SK-N-SH (cell line): Measurements from ENCODE around the gene DNAH1. TPM values are rescaled to one million over a fixed set of nuclear protein-coding genes. Genes with fewer than 3 reads are reported as not detected.

Experiments
- CTCF ChIA-PET: fragments of 300-600, 350-600 bp; formaldehyde crosslinking; extraction: SDS; loops from one replicate; lab custom pipeline; 2021; lab: Yijun Ruan, JAX
- POLR2A ChIA-PET: fragments of 350-600 bp; sonication (Branson Sonifier 250); formaldehyde crosslinking; extraction: SDS; loops from one replicate; lab custom pipeline; 2020; ENCODE audit warnings: antibody characterized with exemption, inconsistent platforms; lab: Yijun Ruan, JAX
- DNase-seq: peaks from one replicate; pipeline ENCODE4 v3.0.0; 2012
- H2AFZ ChIP-seq: fragments of 200-600 bp; sonication (generic); 2 replicates; pipeline ENCODE4 v1.8.1; 2016; ENCODE audit warnings: antibody characterized with exemption, mild to moderate bottlenecking, low read depth
- H3F3A ChIP-seq: fragments of 200-600 bp; sonication (generic); replicated peaks from 2 replicates; pipeline ENCODE3; 2016; ENCODE audit warnings: antibody characterized with exemption, mild to moderate bottlenecking; ENCODE audit not compliant: insufficient read depth
- H3K27ac ChIP-seq, 2 experiments: fragments of 200-500 bp in 1 of 2; fragments of 200-600 bp in 1 of 2; sonication (Bioruptor generic) in 1 of 2; sonication (generic), shearing (Covaris generic) in 1 of 2; 2 replicates each; pipeline versions ENCODE4 v1.5.1 to v1.6.1; 2014 to 2016; ENCODE audit warnings: low read depth in 2 of 2, inconsistent platforms in 1 of 2, low read length in 1 of 2, mild to moderate bottlenecking in 1 of 2, mixed read lengths in 1 of 2
- H3K27me3 ChIP-seq: fragments of 200-600 bp; sonication (generic), shearing (Covaris generic); 2 replicates; pipeline ENCODE4 v1.6.1; 2016; ENCODE audit warnings: mixed run types; ENCODE audit not compliant: insufficient read depth
- H3K36me3 ChIP-seq, 2 experiments: fragments of 200-500 bp in 1 of 2; fragments of 200-600 bp in 1 of 2; sonication (Bioruptor generic) in 1 of 2; sonication (generic) in 1 of 2; replicated peaks in 1 of 2; 2 replicates each; pipeline versions ENCODE3 to v1.5.1; 2014 to 2016; ENCODE audit warnings: low read length in 1 of 2, mild to moderate bottlenecking in 1 of 2; ENCODE audit not compliant: insufficient read depth in 2 of 2, control insufficient read depth in 1 of 2
- H3K4me1 ChIP-seq, 2 experiments: fragments of 200-500 bp in 1 of 2; fragments of 200-600 bp in 1 of 2; sonication (Bioruptor generic) in 1 of 2; sonication (generic), shearing (Covaris generic) in 1 of 2; 2 replicates each; pipeline versions ENCODE4 v1.5.1 to v1.6.1; 2014 to 2016; ENCODE audit warnings: low read depth in 1 of 2, low read length in 1 of 2, mixed run types in 1 of 2; ENCODE audit not compliant: insufficient read depth in 2 of 2, control insufficient read depth in 1 of 2
- H3K4me2 ChIP-seq: fragments of 200-600 bp; sonication (generic), shearing (Covaris generic); 2 replicates; pipeline ENCODE4 v1.6.1; 2017; ENCODE audit warnings: mixed run types
- H3K4me3 ChIP-seq, 2 experiments: fragments of 200-500 bp in 1 of 2; fragments of 200-600 bp in 1 of 2; sonication (Bioruptor generic) in 1 of 2; sonication (generic), shearing (Covaris generic) in 1 of 2; 2 replicates each; pipeline versions ENCODE4 v1.5.1 to v1.8.1; 2014 to 2016; ENCODE audit warnings: low read depth in 2 of 2, inconsistent platforms in 1 of 2, low read length in 1 of 2, mild to moderate bottlenecking in 1 of 2, mixed read lengths in 1 of 2, moderate library complexity in 1 of 2
- H3K79me2 ChIP-seq: fragments of 200-600 bp; sonication (generic); 2 replicates; pipeline ENCODE4 v1.8.1; 2017; ENCODE audit warnings: mild to moderate bottlenecking; ENCODE audit not compliant: insufficient read depth
- H3K9ac ChIP-seq: fragments of 200-600 bp; sonication (generic); 2 replicates; pipeline ENCODE4 v1.6.1; 2017; ENCODE audit warnings: mixed run types
- H3K9me2 ChIP-seq: fragments of 200-600 bp; sonication (generic); 2 replicates; pipeline ENCODE4 v1.6.1; 2017; ENCODE audit warnings: mixed run types
- H3K9me3 ChIP-seq: fragments of 200-600 bp; sonication (generic); 2 replicates; pipeline ENCODE4 v1.6.1; 2017; ENCODE audit warnings: mixed run types, mild to moderate bottlenecking, moderate library complexity
- H4K20me1 ChIP-seq: fragments of 200-600 bp; sonication (generic); 2 replicates; pipeline ENCODE4 v1.6.1; 2017; ENCODE audit warnings: mild to moderate bottlenecking, mixed run types; ENCODE audit not compliant: insufficient read depth
- CHD2 ChIP-seq: fragments of 150-350 bp; IDR thresholded peaks from 2 replicates; pipeline ENCODE4 v1.6.1; 2018; ENCODE audit warnings: low read length; ENCODE audit not compliant: partially characterized antibody
- FOSL2 ChIP-seq: IDR thresholded peaks from 2 replicates; pipeline ENCODE4 v1.4.0; 2012; ENCODE audit warnings: low read depth, mild to moderate bottlenecking, moderate library complexity, borderline replicate concordance
- FOXJ3 ChIP-seq: sonication (generic); formaldehyde crosslinking; IDR thresholded peaks from 2 replicates; pipeline ENCODE4 v1.5.1; 2020; ENCODE audit warnings: mild to moderate bottlenecking, missing genetic modification reagents
- FOXM1 ChIP-seq: IDR thresholded peaks from 2 replicates; pipeline ENCODE4 v1.4.0; 2012; ENCODE audit warnings: low read depth, mild to moderate bottlenecking
- GABPA ChIP-seq: IDR thresholded peaks from 2 replicates; pipeline ENCODE4 v1.4.0; 2012; ENCODE audit warnings: low read depth, mild to moderate bottlenecking
- IRF3 ChIP-seq: fragments of 150-350 bp; IDR thresholded peaks from 2 replicates; pipeline ENCODE4 v1.6.1; 2016; ENCODE audit warnings: mild to moderate bottlenecking, low read depth, low read length
- JUND ChIP-seq: IDR thresholded peaks from 2 replicates; pipeline ENCODE4 v1.4.0; 2012
- MEF2A ChIP-seq: IDR thresholded peaks from 2 replicates; pipeline ENCODE4 v1.4.0; 2012; ENCODE audit warnings: low read depth, borderline replicate concordance
- NFIC ChIP-seq: IDR thresholded peaks from 2 replicates; pipeline ENCODE4 v1.4.0; 2012; ENCODE audit warnings: borderline replicate concordance
- POLR2AphosphoS5 ChIP-seq: IDR thresholded peaks from 2 replicates; pipeline ENCODE4 v1.6.1; 2012; ENCODE audit warnings: low read depth, low read length
- RAD21 ChIP-seq: IDR thresholded peaks from 2 replicates; pipeline ENCODE4 v1.6.1; 2012; ENCODE audit warnings: mild to moderate bottlenecking, low read length
- RCOR1 ChIP-seq: fragments of 150-350 bp; IDR thresholded peaks from 2 replicates; pipeline ENCODE4 v1.6.1; 2017; ENCODE audit warnings: antibody characterized with exemption, low read length
- RXRA ChIP-seq: IDR thresholded peaks from 2 replicates; pipeline ENCODE4 v1.4.0; 2012; ENCODE audit warnings: low read depth, mild to moderate bottlenecking, borderline replicate concordance
- SIN3A ChIP-seq: IDR thresholded peaks from 2 replicates; pipeline ENCODE4 v1.6.1; 2012; ENCODE audit warnings: low read depth, mild to moderate bottlenecking, low read length, moderate library complexity, borderline replicate concordance
- TAF1 ChIP-seq: IDR thresholded peaks from 2 replicates; pipeline ENCODE4 v1.6.1; 2012; ENCODE audit warnings: low read depth, mild to moderate bottlenecking, low read length, moderate library complexity, borderline replicate concordance
- TEAD4 ChIP-seq: IDR thresholded peaks from 2 replicates; pipeline ENCODE4 v1.4.0; 2012; ENCODE audit warnings: mild to moderate bottlenecking, borderline replicate concordance; ENCODE audit not compliant: insufficient read depth
- WGBS: methylation state at CpG from one replicate; pipeline ENCODE4 v1.1.6; 2017; ENCODE audit warnings: low lambda C conversion rate; 5-methylcytosine and 5-hydroxymethylcytosine counted together
- polyA plus RNA-seq, 3 experiments: library from polyadenylated mRNA; depleted of rRNA; stranded (reverse); fragments of >200 nt; gene quantifications; 2 replicates each; pipeline ENCODE4 v1.2.3, GENCODE V29; 2012
- TF ChIP-seq, protein P1 (sequence below): IDR thresholded peaks from 2 replicates; pipeline ENCODE4 v1.4.0; 2012; ENCODE audit warnings: low read depth, borderline replicate concordance
- TF ChIP-seq, protein P2 (sequence below): fragments of 150-350 bp; IDR thresholded peaks from 2 replicates; pipeline ENCODE4 v1.6.1; 2017; ENCODE audit warnings: antibody characterized with exemption, low read length, low read depth, borderline replicate concordance
- TF ChIP-seq, protein P3 (sequence below): fragments of 200-600 bp; sonication (generic); IDR thresholded peaks from 2 replicates; pipeline ENCODE4 v1.6.1; 2017; ENCODE audit warnings: antibody characterized with exemption, mild to moderate bottlenecking, moderate library complexity
- TF ChIP-seq, protein P4 (sequence below): IDR thresholded peaks from 2 replicates; pipeline ENCODE4 v1.6.1; 2012; ENCODE audit warnings: mild to moderate bottlenecking, low read depth, low read length, moderate library complexity

The DNAH1 gene
- polyA plus RNA-seq, 1 of the 3 experiments (the other 2 are of a cell fraction), result 5.1 TPM

- no peaks in the 10 kb centered on the region for H3K36me3 ChIP-seq
- H3K4me1 ChIP-seq, result peaks cover 0 to 35% of the 10 kb centered on the region in 2 experiments; a peak in 2 of 4 replicates
- no peaks in the 10 kb centered on the region for H3K27me3 ChIP-seq
- no peak for DNase-seq
- H3K9me2 ChIP-seq, result no peaks in the 10 kb centered on the region
- TF ChIP-seq FOXM1, result no peak
- TF ChIP-seq RXRA, result no peak
- TF ChIP-seq, protein P1, sequence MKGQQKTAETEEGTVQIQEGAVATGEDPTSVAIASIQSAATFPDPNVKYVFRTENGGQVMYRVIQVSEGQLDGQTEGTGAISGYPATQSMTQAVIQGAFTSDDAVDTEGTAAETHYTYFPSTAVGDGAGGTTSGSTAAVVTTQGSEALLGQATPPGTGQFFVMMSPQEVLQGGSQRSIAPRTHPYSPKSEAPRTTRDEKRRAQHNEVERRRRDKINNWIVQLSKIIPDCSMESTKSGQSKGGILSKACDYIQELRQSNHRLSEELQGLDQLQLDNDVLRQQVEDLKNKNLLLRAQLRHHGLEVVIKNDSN, result no peak
- TF ChIP-seq, protein P2, sequence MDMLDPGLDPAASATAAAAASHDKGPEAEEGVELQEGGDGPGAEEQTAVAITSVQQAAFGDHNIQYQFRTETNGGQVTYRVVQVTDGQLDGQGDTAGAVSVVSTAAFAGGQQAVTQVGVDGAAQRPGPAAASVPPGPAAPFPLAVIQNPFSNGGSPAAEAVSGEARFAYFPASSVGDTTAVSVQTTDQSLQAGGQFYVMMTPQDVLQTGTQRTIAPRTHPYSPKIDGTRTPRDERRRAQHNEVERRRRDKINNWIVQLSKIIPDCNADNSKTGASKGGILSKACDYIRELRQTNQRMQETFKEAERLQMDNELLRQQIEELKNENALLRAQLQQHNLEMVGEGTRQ, result no peak
- TF ChIP-seq CHD2, result no peak
- no peak for TF ChIP-seq TEAD4
- no peak for TF ChIP-seq IRF3
- no peak for TF ChIP-seq FOSL2
- TF ChIP-seq SIN3A, result no peak
- TF ChIP-seq TAF1, result no peak
- TF ChIP-seq RAD21, result no peak
- no peak for TF ChIP-seq FOXJ3 (CRISPR knock-in tag)
- TF ChIP-seq, protein P3, sequence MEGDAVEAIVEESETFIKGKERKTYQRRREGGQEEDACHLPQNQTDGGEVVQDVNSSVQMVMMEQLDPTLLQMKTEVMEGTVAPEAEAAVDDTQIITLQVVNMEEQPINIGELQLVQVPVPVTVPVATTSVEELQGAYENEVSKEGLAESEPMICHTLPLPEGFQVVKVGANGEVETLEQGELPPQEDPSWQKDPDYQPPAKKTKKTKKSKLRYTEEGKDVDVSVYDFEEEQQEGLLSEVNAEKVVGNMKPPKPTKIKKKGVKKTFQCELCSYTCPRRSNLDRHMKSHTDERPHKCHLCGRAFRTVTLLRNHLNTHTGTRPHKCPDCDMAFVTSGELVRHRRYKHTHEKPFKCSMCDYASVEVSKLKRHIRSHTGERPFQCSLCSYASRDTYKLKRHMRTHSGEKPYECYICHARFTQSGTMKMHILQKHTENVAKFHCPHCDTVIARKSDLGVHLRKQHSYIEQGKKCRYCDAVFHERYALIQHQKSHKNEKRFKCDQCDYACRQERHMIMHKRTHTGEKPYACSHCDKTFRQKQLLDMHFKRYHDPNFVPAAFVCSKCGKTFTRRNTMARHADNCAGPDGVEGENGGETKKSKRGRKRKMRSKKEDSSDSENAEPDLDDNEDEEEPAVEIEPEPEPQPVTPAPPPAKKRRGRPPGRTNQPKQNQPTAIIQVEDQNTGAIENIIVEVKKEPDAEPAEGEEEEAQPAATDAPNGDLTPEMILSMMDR, result no peak
- TF ChIP-seq, protein P4, sequence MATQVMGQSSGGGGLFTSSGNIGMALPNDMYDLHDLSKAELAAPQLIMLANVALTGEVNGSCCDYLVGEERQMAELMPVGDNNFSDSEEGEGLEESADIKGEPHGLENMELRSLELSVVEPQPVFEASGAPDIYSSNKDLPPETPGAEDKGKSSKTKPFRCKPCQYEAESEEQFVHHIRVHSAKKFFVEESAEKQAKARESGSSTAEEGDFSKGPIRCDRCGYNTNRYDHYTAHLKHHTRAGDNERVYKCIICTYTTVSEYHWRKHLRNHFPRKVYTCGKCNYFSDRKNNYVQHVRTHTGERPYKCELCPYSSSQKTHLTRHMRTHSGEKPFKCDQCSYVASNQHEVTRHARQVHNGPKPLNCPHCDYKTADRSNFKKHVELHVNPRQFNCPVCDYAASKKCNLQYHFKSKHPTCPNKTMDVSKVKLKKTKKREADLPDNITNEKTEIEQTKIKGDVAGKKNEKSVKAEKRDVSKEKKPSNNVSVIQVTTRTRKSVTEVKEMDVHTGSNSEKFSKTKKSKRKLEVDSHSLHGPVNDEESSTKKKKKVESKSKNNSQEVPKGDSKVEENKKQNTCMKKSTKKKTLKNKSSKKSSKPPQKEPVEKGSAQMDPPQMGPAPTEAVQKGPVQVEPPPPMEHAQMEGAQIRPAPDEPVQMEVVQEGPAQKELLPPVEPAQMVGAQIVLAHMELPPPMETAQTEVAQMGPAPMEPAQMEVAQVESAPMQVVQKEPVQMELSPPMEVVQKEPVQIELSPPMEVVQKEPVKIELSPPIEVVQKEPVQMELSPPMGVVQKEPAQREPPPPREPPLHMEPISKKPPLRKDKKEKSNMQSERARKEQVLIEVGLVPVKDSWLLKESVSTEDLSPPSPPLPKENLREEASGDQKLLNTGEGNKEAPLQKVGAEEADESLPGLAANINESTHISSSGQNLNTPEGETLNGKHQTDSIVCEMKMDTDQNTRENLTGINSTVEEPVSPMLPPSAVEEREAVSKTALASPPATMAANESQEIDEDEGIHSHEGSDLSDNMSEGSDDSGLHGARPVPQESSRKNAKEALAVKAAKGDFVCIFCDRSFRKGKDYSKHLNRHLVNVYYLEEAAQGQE, result no peak
- TF ChIP-seq GABPA, result no peak
- no peak for TF ChIP-seq RCOR1
- TF ChIP-seq NFIC, result no peak
- TF ChIP-seq JUND, result no peak
- TF ChIP-seq POLR2AphosphoS5, result no peak
- no peak for TF ChIP-seq MEF2A
- H4K20me1 ChIP-seq, result no peaks in the 10 kb centered on the region
- no peak overlapping the region for H3K4me2 ChIP-seq
- POLR2A ChIA-PET, result no interaction called here
- no peak overlapping the region for H2AFZ ChIP-seq
- no peaks in the 10 kb centered on the region for H3F3A ChIP-seq
- CTCF ChIA-PET, result interaction anchor here (1.3 kb wide), 1 partner anchor 22 kb away, joined by 4 read pairs; no protein-coding TSS in a partner anchor
- WGBS, result 64% methylated on average over 4 of the region's 5 CpGs
- no peak overlapping the region for H3K9ac ChIP-seq
- no peak overlapping the region for H3K4me3 ChIP-seq
- H3K9me3 ChIP-seq, result no peaks in the 10 kb centered on the region
- H3K79me2 ChIP-seq, result no peaks in the 10 kb centered on the region
- H3K27ac ChIP-seq, result no peak overlapping the region
Measured at GRCh38 chr3:52321481-52321880, 5.4 kb downstream of the DNAH1 start.
